GM19438 (cell line): ENCODE measurements around the gene FAM222B.
"Not testable (repeated sequence)": the region's sequence is repeated elsewhere in the genome, so short reads cannot be mapped to it uniquely, and the experiment has no call there.

Source experiments
- ATAC-seq: cut with Tn5 transposase; IDR thresholded peaks from one replicate; pipeline ENCODE4 v1.9.1; 2021; ENCODE audit warnings: low read depth; ENCODE audit not compliant: unreplicated experiment

FAM222B gene

GRCh38 chr17:28873839-28874238 lies 31.2 kb upstream of the FAM222B start:
- ATAC-seq = no peak

GRCh38 chr17:28871056-28871579 lies 28.5 kb upstream of the FAM222B start:
- ATAC-seq = peak; percentile 99

DNA sequence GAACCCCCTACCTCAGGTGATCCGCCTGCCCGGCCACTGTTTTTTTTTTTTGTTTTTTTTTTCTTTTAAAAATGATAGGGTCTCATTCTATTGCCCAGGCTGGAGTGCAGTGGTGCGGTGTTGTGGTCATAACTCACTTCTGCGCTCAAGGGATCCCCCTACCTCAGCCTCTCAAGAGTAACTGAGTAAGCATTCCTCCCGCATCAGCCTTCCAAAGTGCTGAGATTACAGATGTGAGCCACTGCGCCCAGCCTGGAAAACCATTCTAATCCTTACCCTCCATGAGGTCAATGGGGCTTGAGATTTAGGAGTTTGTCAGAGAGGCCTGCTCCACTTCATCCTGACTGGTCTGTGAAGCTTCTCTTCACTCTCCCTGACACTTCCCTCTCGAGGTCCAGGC lies 24.7 kb upstream of the FAM222B start:
- ATAC-seq = no peak

DNA sequence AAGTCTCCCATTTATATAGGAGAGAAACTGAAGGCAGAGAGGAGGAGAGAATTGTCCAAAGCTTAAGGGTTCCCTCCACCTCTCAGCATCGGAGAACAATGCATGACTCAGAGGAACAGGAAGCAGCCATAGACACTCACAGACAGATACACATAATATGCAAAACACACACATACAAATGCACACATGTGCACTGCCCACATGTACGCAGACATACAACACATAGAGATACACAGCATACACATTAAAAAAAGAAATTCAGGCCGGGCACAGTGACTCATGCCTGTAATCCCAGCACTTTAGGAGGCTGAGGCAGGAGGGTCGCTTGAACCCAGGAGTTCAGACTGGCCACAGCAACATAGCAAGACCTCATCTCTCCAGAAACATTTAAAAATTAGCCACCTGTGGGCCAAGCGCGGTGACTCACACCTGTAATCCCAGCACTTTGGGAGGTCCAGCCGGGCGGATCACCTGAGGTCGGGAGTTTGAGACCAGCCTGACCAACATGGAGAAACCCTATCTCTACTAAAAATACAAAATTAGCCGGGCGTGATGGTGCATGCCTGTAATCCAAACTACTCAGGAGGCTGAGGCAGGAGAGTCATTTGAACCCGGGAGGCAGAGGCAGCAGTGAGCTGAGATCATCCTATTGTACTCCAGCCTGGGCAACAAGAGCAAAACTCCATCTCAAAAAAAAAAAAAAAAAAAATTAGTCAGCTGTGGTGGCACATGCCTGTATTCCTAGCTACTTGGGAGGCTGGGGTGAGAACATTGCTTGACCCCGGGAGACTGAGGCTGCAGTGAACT lies 23.6 kb upstream of the FAM222B start:
- no peak for ATAC-seq

DNA sequence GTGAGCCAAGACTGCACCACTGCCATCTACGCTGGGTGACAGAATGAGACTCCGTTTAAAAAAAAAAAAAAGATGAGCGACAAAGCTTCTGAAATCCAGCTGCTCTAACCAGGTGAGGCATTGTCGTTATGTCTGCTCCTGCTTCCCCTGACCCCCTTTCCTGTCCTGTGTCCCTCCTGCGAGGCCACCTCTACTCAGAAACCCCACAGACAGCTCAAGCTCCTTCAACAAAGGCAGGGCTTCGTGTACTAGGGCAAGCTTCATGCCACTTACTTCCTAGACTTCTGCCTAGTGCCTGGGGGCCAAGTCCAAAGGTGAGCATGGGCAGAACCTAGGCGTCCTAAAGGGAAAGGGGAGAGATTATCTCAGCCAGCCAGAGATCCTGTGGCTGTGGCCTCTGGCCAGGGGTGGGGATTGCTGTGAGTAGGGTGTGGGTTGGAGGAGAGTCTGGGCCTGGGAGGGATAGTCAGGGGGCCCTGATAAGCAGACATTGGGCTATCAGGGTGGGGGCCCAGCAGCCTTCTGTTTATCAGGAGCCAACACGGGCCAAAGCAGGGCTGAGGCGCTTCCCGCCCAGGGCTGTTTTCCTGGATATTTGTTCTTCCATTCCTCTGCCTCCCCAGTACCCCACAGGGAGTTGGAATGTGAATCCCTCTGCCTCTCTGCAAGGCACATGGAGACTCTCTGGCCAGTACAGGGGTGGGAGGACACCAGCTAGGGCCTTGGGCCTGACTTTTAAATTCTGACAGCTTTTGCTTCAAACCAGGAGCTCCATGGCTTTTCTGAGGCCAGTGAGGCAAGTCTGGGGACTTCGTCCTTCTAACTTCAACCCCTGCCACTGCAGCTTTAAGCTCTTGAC lies 22.6 kb upstream of the FAM222B start:
- no peak for ATAC-seq

GRCh38 chr17:28863953-28864352 lies 21.4 kb upstream of the FAM222B start:
- ATAC-seq = no peak

GRCh38 chr17:28862561-28862960 lies 20.0 kb upstream of the FAM222B start:
- ATAC-seq = no peak

- ATAC-seq = no peak
Measured at GRCh38 chr17:28861393-28862203, 19.0 kb upstream of the FAM222B start.

DNA sequence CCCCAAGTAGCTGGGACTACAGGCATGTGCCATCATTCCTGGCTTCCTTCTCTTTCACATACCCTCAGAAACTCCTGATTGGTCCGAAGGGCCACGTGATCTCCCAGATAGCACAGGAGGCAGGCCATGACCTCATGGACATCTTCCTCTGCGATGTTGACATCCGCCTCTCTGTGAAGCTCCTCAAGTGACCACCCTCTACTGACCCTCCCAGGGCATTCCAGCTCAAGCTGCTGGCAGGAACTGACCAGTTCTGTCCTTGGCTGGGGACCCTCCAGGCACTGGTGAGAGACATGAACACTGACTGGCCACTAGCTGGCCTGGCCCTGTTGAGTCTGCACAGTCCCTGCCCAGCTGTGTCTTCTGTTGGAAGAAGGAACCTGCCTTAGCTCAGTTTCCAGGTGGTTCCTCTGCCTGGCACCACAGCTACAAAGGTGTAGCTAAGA lies 17.8 kb upstream of the FAM222B start:
- ATAC-seq = no peak

DNA sequence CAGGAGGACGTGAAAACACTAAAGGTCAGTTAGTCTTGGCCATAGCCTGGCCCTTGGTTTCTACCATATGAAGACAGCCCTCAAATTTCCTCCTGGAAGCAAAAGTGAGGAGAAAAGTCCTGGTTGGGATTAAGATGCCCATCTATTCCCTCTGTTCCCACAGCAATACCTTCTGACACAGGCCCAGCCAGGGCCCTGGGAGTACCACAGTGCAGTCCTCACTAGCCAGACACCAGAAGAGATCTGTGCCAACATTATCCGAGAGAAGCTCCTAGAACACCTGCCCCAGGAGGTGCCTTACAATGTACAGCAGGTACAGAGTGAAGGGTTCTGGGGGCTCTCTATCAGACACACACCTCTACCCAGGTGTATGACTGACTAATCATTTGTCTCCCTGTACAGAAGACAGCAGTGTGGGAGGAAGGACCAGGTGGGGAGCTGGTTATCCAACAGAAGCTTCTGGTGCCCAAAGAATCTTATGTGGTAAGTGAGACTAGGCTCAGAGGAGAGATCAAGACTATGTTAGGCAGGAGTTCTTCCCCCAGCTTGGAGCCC lies 16.3 kb upstream of the FAM222B start:
- ATAC-seq = no peak

DNA sequence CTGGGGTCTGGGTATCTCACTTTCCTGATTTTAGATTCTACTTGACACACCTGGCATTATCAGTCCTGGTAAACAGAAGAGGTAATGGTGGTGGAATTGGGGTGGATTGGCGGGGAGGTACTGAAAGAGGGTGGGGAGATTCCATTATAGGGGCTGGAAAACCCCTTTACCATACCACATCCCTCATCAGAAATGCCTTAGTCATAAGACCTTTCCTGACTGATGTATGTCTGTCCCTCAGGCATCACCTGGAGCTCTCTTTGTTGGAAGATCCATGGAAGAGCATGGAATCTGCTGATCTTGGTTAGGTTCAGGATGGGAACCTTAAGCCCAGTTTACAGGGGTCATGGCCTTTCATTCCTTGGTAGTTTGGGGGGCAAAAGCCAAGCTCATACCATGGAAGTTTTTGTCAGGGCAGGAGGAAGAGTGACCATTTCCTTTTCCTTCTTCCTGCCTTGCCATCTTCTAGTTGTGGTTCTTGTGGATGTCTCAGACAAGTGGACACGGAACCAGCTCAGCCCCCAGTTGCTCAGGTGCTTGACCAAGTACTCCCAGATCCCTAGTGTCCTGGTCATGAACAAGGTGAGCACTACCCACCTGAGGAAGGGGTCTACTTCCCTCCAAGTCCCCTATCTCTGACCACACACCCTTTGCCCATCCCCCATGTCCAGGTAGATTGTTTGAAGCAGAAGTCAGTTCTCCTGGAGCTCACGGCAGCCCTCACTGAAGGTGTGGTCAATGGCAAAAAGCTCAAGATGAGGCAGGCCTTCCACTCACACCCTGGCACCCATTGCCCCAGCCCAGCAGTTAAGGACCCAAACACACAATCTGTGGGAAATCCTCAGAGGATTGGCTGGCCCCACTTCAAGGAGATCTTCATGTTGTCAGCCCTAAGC lies 15.6 kb upstream of the FAM222B start:
- ATAC-seq = no peak

GRCh38 chr17:28856028-28856574 lies 13.5 kb upstream of the FAM222B start:
- no peak for ATAC-seq

GRCh38 chr17:28855336-28855679 lies 12.7 kb upstream of the FAM222B start:
- no peak for ATAC-seq

- peak; percentile 96 for ATAC-seq
Measured at GRCh38 chr17:28854457-28855335, 12.1 kb upstream of the FAM222B start, which contains the start of gene ERAL1. ERAL1 (plus strand) TSS chr17:28855016; CDS start chr17:28855035, 19 bp downstream.

DNA sequence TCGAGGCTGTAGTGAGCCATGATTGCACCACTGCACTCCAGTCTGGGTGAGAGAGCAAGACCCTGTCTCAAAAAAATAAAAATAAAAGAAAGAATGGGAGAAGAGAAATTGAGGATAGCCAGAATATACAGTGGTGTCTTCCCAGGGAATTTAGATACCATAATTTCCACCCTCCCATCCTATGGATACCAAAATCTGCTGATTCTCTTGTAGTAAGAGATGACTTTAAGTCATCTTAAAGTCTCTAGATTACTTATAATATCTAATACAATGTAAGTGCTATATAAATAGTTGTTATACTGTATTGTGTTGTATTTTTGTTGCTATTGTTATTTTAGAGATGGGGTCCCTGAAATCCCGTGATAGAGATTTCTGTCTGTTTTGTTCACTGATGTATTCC lies 10.7 kb upstream of the FAM222B start:
- no peak for ATAC-seq

DNA sequence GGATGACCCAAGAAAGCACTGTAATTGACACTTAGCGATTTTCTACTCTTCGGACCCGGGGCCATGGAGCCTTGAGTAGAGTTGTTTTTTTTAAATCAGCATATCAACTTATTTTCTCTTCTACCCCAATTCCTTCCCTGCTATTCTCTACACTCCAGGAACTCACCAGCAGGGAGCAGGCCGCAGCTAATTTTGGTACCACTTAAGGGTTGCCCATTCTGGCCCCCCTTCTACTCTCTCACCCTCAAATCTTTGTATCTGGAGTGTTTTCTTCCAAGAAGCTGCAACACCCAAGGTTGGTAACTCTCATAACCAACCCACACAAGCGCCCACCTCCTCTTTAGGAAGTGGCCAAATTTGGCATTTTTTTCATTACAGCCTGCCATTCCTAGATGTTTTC lies 6.7 kb upstream of the FAM222B start:
- no peak for ATAC-seq

GRCh38 chr17:28848667-28849066 lies 6.1 kb upstream of the FAM222B start:
- ATAC-seq = not testable (repeated sequence)

GRCh38 chr17:28846699-28847098 lies 4.1 kb upstream of the FAM222B start:
- not testable (repeated sequence) for ATAC-seq
